HepG2 (cell line): ENCODE measurements around the gene RAB40A. TPM values are rescaled to one million over a fixed set of nuclear protein-coding genes. Genes with fewer than 3 reads are reported as not detected.

ENCODE experiments used
- ATAC-seq: fragments of 200-7000 bp; cut with Tn5 transposase; 3 replicates; pipeline ENCODE4 v1.9.1; 2020; ENCODE audit warnings: mild to moderate bottlenecking, moderate library complexity
- BruUV-seq: library from RNA; stranded (reverse); fragments of 400-500 nt; replicated peaks from 2 replicates; lab custom pipeline; 2021; lab: Mats Ljungman, UMichigan
- CTCF ChIA-PET: fragments of 300-600 bp; formaldehyde crosslinking; extraction: SDS; loops from one replicate; lab custom pipeline; 2021; ENCODE audit warnings: low total read pairs, inconsistent platforms, low intra/inter-chr PET ratio; lab: Yijun Ruan, JAX
- POLR2A ChIA-PET: fragments of 350-600 bp; sonication (Branson Sonifier 250); formaldehyde crosslinking; loops from one replicate; lab custom pipeline; 2020; ENCODE audit warnings: antibody characterized with exemption, inconsistent platforms; lab: Yijun Ruan, JAX
- DNase-seq: peaks from one replicate; pipeline ENCODE4 v3.0.0-alpha.2; 2015; ENCODE audit warnings: low spot score
- FAIRE-seq: peaks from 3 replicates; lab custom pipeline; 2011; peaks lifted over from hg19 to GRCh38; lab: Jason Lieb, UNC
- H2AFZ ChIP-seq: one replicate; pipeline ENCODE4 v1.6.1; 2011; ENCODE audit warnings: low read length, inconsistent platforms
- H3K27ac ChIP-seq: fragments of 300-600 bp; 3 replicates; pipeline ENCODE4 v1.8.0; 2011; ENCODE audit warnings: mixed run types, mild to moderate bottlenecking, mixed read lengths, low read length, inconsistent platforms; ENCODE audit not compliant: insufficient read depth; ENCODE audit errors: extremely low read length
- H3K27me3 ChIP-seq, 2 experiments: fragments of 200-600 bp in 1 of 2; 2 replicates in 1 of 2; 3 replicates in 1 of 2; pipeline versions ENCODE4 v1.6.0 to v1.8.0; 2011; ENCODE audit warnings: low read length in 2 of 2, mild to moderate bottlenecking in 2 of 2, moderate library complexity in 2 of 2, inconsistent platforms in 1 of 2; ENCODE audit not compliant: insufficient read depth in 2 of 2, control insufficient read depth in 1 of 2
- H3K36me3 ChIP-seq, 2 experiments: fragments of 200-600 bp in 1 of 2; replicated peaks in 1 of 2; 2 replicates in 1 of 2; 3 replicates in 1 of 2; pipeline versions ENCODE4 v1.5.1 to v1.8.0; 2011; ENCODE audit warnings: low read length in 2 of 2, inconsistent platforms in 1 of 2; ENCODE audit not compliant: insufficient read depth in 2 of 2, control insufficient read depth in 1 of 2
- H3K4me1 ChIP-seq: 2 replicates; pipeline ENCODE4 v1.5.1; 2012; ENCODE audit warnings: low read length, inconsistent platforms; ENCODE audit not compliant: insufficient read depth
- H3K4me2 ChIP-seq: 2 replicates; pipeline ENCODE4 v1.6.0; 2011; ENCODE audit warnings: low read depth, low read length, inconsistent platforms
- H3K4me3 ChIP-seq, 3 experiments: fragments of 200-600 bp in 1 of 3; sonication (generic), shearing (Covaris generic) in 1 of 3; replicated peaks in 1 of 3; 2 replicates each; pipeline ENCODE4 v1.5.1; 2011 to 2016; ENCODE audit warnings: low read length in 3 of 3, inconsistent platforms in 2 of 3, low read depth in 2 of 3, mild to moderate bottlenecking in 2 of 3, control low read depth in 1 of 3, mixed read lengths in 1 of 3; ENCODE audit not compliant: insufficient read depth in 1 of 3
- H3K79me2 ChIP-seq: one replicate; pipeline ENCODE4 v1.6.1; 2011; ENCODE audit warnings: low read length, inconsistent platforms; ENCODE audit not compliant: insufficient read depth
- H3K9ac ChIP-seq: 2 replicates; pipeline ENCODE4 v1.6.0; 2011; ENCODE audit warnings: mild to moderate bottlenecking, low read depth, low read length, inconsistent platforms; ENCODE audit not compliant: insufficient read depth
- H3K9me3 ChIP-seq: 2 replicates; pipeline ENCODE4 v1.5.1; 2012; ENCODE audit warnings: mild to moderate bottlenecking, low read length
- H4K20me1 ChIP-seq: 2 replicates; pipeline ENCODE4 v1.6.0; 2011; ENCODE audit warnings: inconsistent platforms, mild to moderate bottlenecking, low read length, moderate library complexity; ENCODE audit not compliant: insufficient read depth
- SALL1 ChIP-seq: sonication (generic); formaldehyde crosslinking; IDR thresholded peaks from 2 replicates; pipeline ENCODE4 v1.8.0; 2022; ENCODE audit warnings: mild to moderate bottlenecking, missing genetic modification reagents
- SIX4 ChIP-seq: sonication (generic); formaldehyde crosslinking; IDR thresholded peaks from 2 replicates; pipeline ENCODE4 v1.4.0; 2020; ENCODE audit warnings: missing genetic modification reagents
- SOX6 ChIP-seq, 2 experiments: fragments of 450-650 bp in 1 of 2; sonication (generic) in 1 of 2; formaldehyde crosslinking in 1 of 2; IDR thresholded peaks; 2 replicates each; pipeline versions ENCODE4 v1.4.0 to v1.6.1; 2017 to 2020; ENCODE audit warnings: antibody characterized with exemption in 1 of 2, mild to moderate bottlenecking in 1 of 2, missing genetic modification reagents in 1 of 2
- SRY ChIP-seq: sonication (generic); formaldehyde crosslinking; IDR thresholded peaks from 2 replicates; pipeline ENCODE4 v1.8.0; 2022; ENCODE audit warnings: mild to moderate bottlenecking, missing genetic modification reagents
- YEATS4 ChIP-seq: sonication (generic); formaldehyde crosslinking; IDR thresholded peaks from 2 replicates; pipeline ENCODE4 v1.4.0; 2020; ENCODE audit warnings: missing genetic modification reagents, borderline replicate concordance
- ZFP62 ChIP-seq: sonication (generic); formaldehyde crosslinking; IDR thresholded peaks from 2 replicates; pipeline ENCODE4 v1.4.0; 2020; ENCODE audit warnings: missing genetic modification reagents
- ZNF232 ChIP-seq: sonication (generic); formaldehyde crosslinking; IDR thresholded peaks from 2 replicates; pipeline ENCODE4 v1.4.0; 2020; ENCODE audit warnings: missing genetic modification reagents, borderline replicate concordance
- ZNF260 ChIP-seq: sonication (generic); formaldehyde crosslinking; IDR thresholded peaks from 2 replicates; pipeline ENCODE4 v1.4.0; 2020; ENCODE audit warnings: missing genetic modification reagents, low read depth, mild to moderate bottlenecking, borderline replicate concordance
- ZNF382 ChIP-seq: sonication (generic); formaldehyde crosslinking; IDR thresholded peaks from 2 replicates; pipeline ENCODE4 v1.5.0; 2020; ENCODE audit warnings: missing genetic modification reagents, mild to moderate bottlenecking, borderline replicate concordance
- WGBS: methylation state at CpG from one replicate; pipeline ENCODE4 v1.1.6; 2017; ENCODE audit warnings: low lambda C conversion rate; 5-methylcytosine and 5-hydroxymethylcytosine counted together
- in situ Hi-C: cut with HindIII; loops from 2 replicates; pipeline ENCODE4 v1.10.0; 2017; ENCODE audit warnings: low pct_unique_long_range_greater_than_20kb; ENCODE audit not compliant: extremely low pct_ligation_motif_present
- intact Hi-C: fragments of 100-400 bp; cut with micrococcal nuclease; formaldehyde crosslinking; loops from one replicate; pipeline ENCODE4 v1.10.0; 2022; ENCODE audit not compliant: unreplicated experiment
- polyA plus RNA-seq, 8 experiments: library from polyadenylated mRNA; depleted of rRNA in 3 of 8; stranded (reverse) in 7 of 8; unstranded in 1 of 8; fragments of >200 nt; fragmentation: Illumina TruSeq in 4 of 8; extraction: Trizol in 4 of 8; gene quantifications; 2 replicates each; pipeline versions ENCODE4 v1.2.1 to v1.2.3, GENCODE V29; 2011 to 2016; ENCODE audit warnings: low read depth in 4 of 8, missing spikeins in 1 of 8, mixed read lengths in 1 of 8; ENCODE audit not compliant: insufficient read depth in 1 of 8
- total RNA-seq, 5 experiments: library from RNA; depleted of rRNA; stranded (reverse); fragments of >200 nt; fragmentation: Illumina TruSeq; extraction: Trizol; gene quantifications; 2 replicates each; pipeline ENCODE4 v1.2.3, GENCODE V29; 2016; ENCODE audit warnings: low read depth in 1 of 5
- TF ChIP-seq, protein P1 (sequence below): sonication (generic); formaldehyde crosslinking; IDR thresholded peaks from 2 replicates; pipeline ENCODE4 v1.4.0; 2020; ENCODE audit warnings: missing genetic modification reagents, borderline replicate concordance
- TF ChIP-seq, protein P2 (sequence below): IDR thresholded peaks from 2 replicates; pipeline ENCODE4 v1.6.1; 2016; ENCODE audit warnings: low read depth, missing genetic modification reagents, missing compliant biosample characterization

Gene RAB40A
- total and polyA plus RNA-seq, 2 of the 13 experiments (the other 11 are each of a cell fraction or from before 2014, with no cell fraction given), result 0.11 TPM; not detected in 1

DNA sequence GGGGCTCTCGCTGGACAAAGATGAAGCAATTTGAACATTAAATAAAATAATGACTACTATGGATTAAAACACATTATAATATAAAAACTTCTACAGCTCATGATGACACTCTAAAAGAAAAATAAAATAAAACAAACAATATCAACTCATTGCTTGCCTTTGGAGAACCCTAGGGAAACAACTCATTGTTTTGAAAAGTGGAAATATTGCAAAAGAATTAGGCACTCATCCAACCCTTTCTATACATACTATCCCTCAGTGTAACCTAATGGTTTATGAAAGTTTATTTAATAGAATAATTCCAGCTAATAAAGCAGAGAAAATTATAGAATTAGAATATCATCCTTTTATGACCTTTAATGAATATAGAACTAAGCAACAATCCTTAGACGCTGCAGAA is 718 bp downstream of the RAB40A start:
- Histone ChIP-seq H3K27me3 (no peaks in the 10 kb centered on the region), H3K4me1 (peaks cover 8% of the 10 kb centered on the region), H3K36me3 (no peaks in the 10 kb centered on the region), H3K4me2 (no peak overlapping the region), H3K27ac (no peak overlapping the region), H3K9ac (no peak overlapping the region), H3K9me3 (no peaks in the 10 kb centered on the region), H2AFZ (no peak overlapping the region), H3K4me3 (no peak overlapping the region), H3K79me2 (no peaks in the 10 kb centered on the region), H4K20me1 (no peaks in the 10 kb centered on the region)
- FAIRE-seq (no peak), DNase-seq (no peak), ATAC-seq (no peak)
- POLR2A ChIA-PET, result no interaction called here
- WGBS, result 98% methylated on average over 2 of the region's 2 CpGs
- in situ Hi-C loops, result no loop called here
- TF ChIP-seq SOX6 (IDR thresholded peaks at IDR 0.05), result no peak
- no peak for TF ChIP-seq SOX6 (CRISPR knock-in tag; IDR thresholded peaks at IDR 0.05)
- no peak for TF ChIP-seq ZFP62
- TF ChIP-seq SIX4 (CRISPR knock-in tag), result no peak
- no TSS peak for BruUV-seq
- intact Hi-C loops, result no loop called here
- CTCF ChIA-PET, result no interaction called here

DNA sequence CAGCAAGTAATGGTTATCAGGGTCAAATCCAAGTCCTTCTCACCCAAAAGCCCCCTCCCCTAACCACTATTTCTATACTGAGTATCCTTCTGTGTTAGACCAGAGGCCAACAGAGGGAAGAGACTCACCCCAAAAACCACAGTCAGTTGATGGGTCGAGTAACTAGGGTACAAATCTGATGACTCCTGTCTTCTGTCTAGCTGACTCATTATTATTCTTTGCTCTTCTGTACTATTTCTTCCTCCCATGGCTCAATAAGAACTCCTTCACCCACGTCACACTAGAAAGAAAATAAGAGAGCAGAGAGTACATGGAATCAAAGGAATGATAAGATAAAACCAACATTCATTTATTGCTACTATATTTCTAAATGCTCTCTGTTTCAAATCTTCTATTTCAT is 2.0 kb downstream of the RAB40A start:
- Histone ChIP-seq H3K36me3 (no peaks in the 10 kb centered on the region), H4K20me1 (no peaks in the 10 kb centered on the region), H3K27me3 (no peaks in the 10 kb centered on the region), H2AFZ (no peak overlapping the region), H3K79me2 (no peaks in the 10 kb centered on the region), H3K9me3 (no peaks in the 10 kb centered on the region), H3K4me3 (no peak overlapping the region), H3K4me2 (no peak overlapping the region), H3K9ac (no peak overlapping the region), H3K27ac (no peak overlapping the region), H3K4me1 (peaks cover 17% of the 10 kb centered on the region)
- DNase-seq (no peak), ATAC-seq (no peak), FAIRE-seq (no peak)
- no TSS peak for BruUV-seq
- ChIA-PET CTCF (no interaction called here), POLR2A (no interaction called here)
- WGBS, result 11% methylated on average over 2 of the region's 2 CpGs
- intact Hi-C loops, result no loop called here
- in situ Hi-C loops, result no loop called here
- TF ChIP-seq, protein P1, sequence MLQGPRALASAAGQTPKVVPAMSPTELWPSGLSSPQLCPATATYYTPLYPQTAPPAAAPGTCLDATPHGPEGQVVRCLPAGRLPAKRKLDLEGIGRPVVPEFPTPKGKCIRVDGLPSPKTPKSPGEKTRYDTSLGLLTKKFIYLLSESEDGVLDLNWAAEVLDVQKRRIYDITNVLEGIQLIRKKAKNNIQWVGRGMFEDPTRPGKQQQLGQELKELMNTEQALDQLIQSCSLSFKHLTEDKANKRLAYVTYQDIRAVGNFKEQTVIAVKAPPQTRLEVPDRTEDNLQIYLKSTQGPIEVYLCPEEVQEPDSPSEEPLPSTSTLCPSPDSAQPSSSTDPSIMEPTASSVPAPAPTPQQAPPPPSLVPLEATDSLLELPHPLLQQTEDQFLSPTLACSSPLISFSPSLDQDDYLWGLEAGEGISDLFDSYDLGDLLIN (CRISPR knock-in tag), result no peak
- TF ChIP-seq SALL1 (CRISPR knock-in tag), result no peak
- TF ChIP-seq ZNF232 (CRISPR knock-in tag), result no peak
- TF ChIP-seq, protein P2, sequence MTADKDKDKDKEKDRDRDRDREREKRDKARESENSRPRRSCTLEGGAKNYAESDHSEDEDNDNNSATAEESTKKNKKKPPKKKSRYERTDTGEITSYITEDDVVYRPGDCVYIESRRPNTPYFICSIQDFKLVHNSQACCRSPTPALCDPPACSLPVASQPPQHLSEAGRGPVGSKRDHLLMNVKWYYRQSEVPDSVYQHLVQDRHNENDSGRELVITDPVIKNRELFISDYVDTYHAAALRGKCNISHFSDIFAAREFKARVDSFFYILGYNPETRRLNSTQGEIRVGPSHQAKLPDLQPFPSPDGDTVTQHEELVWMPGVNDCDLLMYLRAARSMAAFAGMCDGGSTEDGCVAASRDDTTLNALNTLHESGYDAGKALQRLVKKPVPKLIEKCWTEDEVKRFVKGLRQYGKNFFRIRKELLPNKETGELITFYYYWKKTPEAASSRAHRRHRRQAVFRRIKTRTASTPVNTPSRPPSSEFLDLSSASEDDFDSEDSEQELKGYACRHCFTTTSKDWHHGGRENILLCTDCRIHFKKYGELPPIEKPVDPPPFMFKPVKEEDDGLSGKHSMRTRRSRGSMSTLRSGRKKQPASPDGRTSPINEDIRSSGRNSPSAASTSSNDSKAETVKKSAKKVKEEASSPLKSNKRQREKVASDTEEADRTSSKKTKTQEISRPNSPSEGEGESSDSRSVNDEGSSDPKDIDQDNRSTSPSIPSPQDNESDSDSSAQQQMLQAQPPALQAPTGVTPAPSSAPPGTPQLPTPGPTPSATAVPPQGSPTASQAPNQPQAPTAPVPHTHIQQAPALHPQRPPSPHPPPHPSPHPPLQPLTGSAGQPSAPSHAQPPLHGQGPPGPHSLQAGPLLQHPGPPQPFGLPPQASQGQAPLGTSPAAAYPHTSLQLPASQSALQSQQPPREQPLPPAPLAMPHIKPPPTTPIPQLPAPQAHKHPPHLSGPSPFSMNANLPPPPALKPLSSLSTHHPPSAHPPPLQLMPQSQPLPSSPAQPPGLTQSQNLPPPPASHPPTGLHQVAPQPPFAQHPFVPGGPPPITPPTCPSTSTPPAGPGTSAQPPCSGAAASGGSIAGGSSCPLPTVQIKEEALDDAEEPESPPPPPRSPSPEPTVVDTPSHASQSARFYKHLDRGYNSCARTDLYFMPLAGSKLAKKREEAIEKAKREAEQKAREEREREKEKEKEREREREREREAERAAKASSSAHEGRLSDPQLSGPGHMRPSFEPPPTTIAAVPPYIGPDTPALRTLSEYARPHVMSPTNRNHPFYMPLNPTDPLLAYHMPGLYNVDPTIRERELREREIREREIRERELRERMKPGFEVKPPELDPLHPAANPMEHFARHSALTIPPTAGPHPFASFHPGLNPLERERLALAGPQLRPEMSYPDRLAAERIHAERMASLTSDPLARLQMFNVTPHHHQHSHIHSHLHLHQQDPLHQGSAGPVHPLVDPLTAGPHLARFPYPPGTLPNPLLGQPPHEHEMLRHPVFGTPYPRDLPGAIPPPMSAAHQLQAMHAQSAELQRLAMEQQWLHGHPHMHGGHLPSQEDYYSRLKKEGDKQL (CRISPR knock-in tag), result no peak
- no peak for TF ChIP-seq SRY (CRISPR knock-in tag)
- no peak for TF ChIP-seq ZNF382 (CRISPR knock-in tag)
- no peak for TF ChIP-seq YEATS4 (CRISPR knock-in tag)
- no peak for TF ChIP-seq ZNF260 (CRISPR knock-in tag)
